Neural cell (in vitro differentiated cells): ENCODE data around the gene SLC29A3.

Source experiments
- CTCF ChIP-seq: fragments of 450-650 bp; IDR thresholded peaks from 2 replicates; pipeline ENCODE4 v1.5.1; 2014; ENCODE audit warnings: antibody characterized with exemption, mild to moderate bottlenecking, moderate library complexity; ENCODE audit not compliant: poor library complexity, severe bottlenecking
- EP300 ChIP-seq: fragments of 450-650 bp; conservative IDR thresholded peaks from 2 replicates; pipeline ENCODE4 v1.6.1; 2014; ENCODE audit warnings: antibody characterized with exemption, mild to moderate bottlenecking, moderate library complexity; ENCODE audit not compliant: poor library complexity, severe bottlenecking
- EZH2 ChIP-seq: fragments of 200-600, 300-800 bp; shearing (Covaris generic), sonication (generic); IDR thresholded peaks from 2 replicates; pipeline ENCODE4 v1.6.1; 2014; ENCODE audit warnings: antibody characterized with exemption, low read length, borderline replicate concordance, mild to moderate bottlenecking; ENCODE audit not compliant: insufficient read depth, poor library complexity, severe bottlenecking
- POLR2AphosphoS5 ChIP-seq: IDR thresholded peaks from 2 replicates; pipeline ENCODE4 v1.6.1; 2012
- RAD21 ChIP-seq: fragments of 450-650 bp; conservative IDR thresholded peaks from 2 replicates; pipeline ENCODE4 v1.6.1; 2014; ENCODE audit warnings: antibody characterized with exemption, mild to moderate bottlenecking, moderate library complexity
- SMC3 ChIP-seq: fragments of 450-650 bp; conservative IDR thresholded peaks from 2 replicates; pipeline ENCODE4 v1.6.1; 2014; ENCODE audit warnings: antibody characterized with exemption, mild to moderate bottlenecking, moderate library complexity; ENCODE audit not compliant: poor library complexity

- TF ChIP-seq CTCF (no peak), POLR2AphosphoS5 (no peak), EP300 (no peak), SMC3 (no peak), EZH2 (no peak), RAD21 (no peak)
These were observed 71.4 kb downstream of the SLC29A3 start for GRCh38 chr10:71390461-71390835.
